Activated naive CD4-positive, alpha-beta T cell treated with anti-CD3 and anti-CD28 coated beads, Interleukin-2, amount 10 ng/mL, durations not matched to agents 7 days and 5 days (primary cell): ENCODE results near the gene GGA3.

Source experiments
- CTCF ChIA-PET: fragments of 350-600 bp; sonication (Branson Sonifier 250); formaldehyde crosslinking; loops from one replicate; lab custom pipeline; 2021; ENCODE audit warnings: antibody characterized with exemption; lab: Charles Lee
- DNase-seq: peaks from one replicate; pipeline ENCODE4 v3.0.0-alpha.2; 2020
- H3K27ac Mint-ChIP-seq: one replicate; pipeline ENCODE4 v1.8.0; 2021; ENCODE audit warnings: mild to moderate bottlenecking, moderate library complexity, mixed read lengths
- H3K27me3 Mint-ChIP-seq: one replicate; pipeline ENCODE4 v1.8.0; 2021; ENCODE audit warnings: mild to moderate bottlenecking, mixed read lengths
- H3K36me3 Mint-ChIP-seq: one replicate; pipeline ENCODE4 v1.8.0; 2021; ENCODE audit warnings: mixed read lengths
- H3K4me1 Mint-ChIP-seq: one replicate; pipeline ENCODE4 v1.8.0; 2021; ENCODE audit warnings: mixed read lengths
- H3K4me3 Mint-ChIP-seq: one replicate; pipeline ENCODE4 v1.8.0; 2021; ENCODE audit warnings: mild to moderate bottlenecking, moderate library complexity, mixed read lengths
- H3K9me3 Mint-ChIP-seq: one replicate; pipeline ENCODE4 v1.8.0; 2021; ENCODE audit warnings: mixed read lengths

Gene GGA3

GRCh38 chr17:75246404-75246803 lies 15.0 kb downstream of the GGA3 start:
- no peak overlapping the region for H3K27ac Mint-ChIP-seq
- no peak overlapping the region for H3K4me3 Mint-ChIP-seq
- CTCF ChIA-PET = interaction anchor here (0.6 kb wide), 1 partner anchor 16 kb away, joined by 5 read pairs; no protein-coding TSS in a partner anchor
- no peak for DNase-seq
- no peaks in the 10 kb centered on the region for H3K9me3 Mint-ChIP-seq
- peaks cover 43% of the 10 kb centered on the region for H3K36me3 Mint-ChIP-seq
- no peaks in the 10 kb centered on the region for H3K27me3 Mint-ChIP-seq
- H3K4me1 Mint-ChIP-seq = peaks cover 37% of the 10 kb centered on the region

GRCh38 chr17:75245011-75245410 lies 16.4 kb downstream of the GGA3 start:
- no peaks in the 10 kb centered on the region for H3K9me3 Mint-ChIP-seq
- H3K4me1 Mint-ChIP-seq = peaks cover 28% of the 10 kb centered on the region
- H3K4me3 Mint-ChIP-seq = no peak overlapping the region
- peaks cover 51% of the 10 kb centered on the region for H3K36me3 Mint-ChIP-seq
- CTCF ChIA-PET = interaction anchor here (0.6 to 1.6 kb wide), 2 partner anchors 26 to 73 kb away, joined by 3 read pairs; partner anchors contain the start of gene MIF4GD
- no peak overlapping the region for H3K27ac Mint-ChIP-seq
- no peak for DNase-seq
- no peaks in the 10 kb centered on the region for H3K27me3 Mint-ChIP-seq

- Mint-ChIP-seq H3K36me3 (peaks cover 48% of the 10 kb centered on the region), H3K27ac (peak overlapping the region; percentile 8), H3K9me3 (no peaks in the 10 kb centered on the region), H3K27me3 (no peaks in the 10 kb centered on the region), H3K4me3 (no peak overlapping the region), H3K4me1 (peaks cover 21% of the 10 kb centered on the region)
- CTCF ChIA-PET = interaction anchor here (0.7 to 1.6 kb wide), 2 partner anchors 9 to 27 kb away, joined by 3 to 4 read pairs; partner anchors contain the start of gene MIF4GD
- DNase-seq = no peak
These were observed 17.1 kb downstream of the GGA3 start for GRCh38 chr17:75244133-75244866.

GRCh38 chr17:75242461-75243042 lies 18.9 kb downstream of the GGA3 start:
- CTCF ChIA-PET = interaction anchor here (0.8 to 4.9 kb wide), 4 partner anchors 16 to 171 kb away, joined by 3 to 25 read pairs (median 3); partner anchors contain the start of genes GGA3 and MRPS7
- H3K9me3 Mint-ChIP-seq = no peaks in the 10 kb centered on the region
- peaks cover 54% of the 10 kb centered on the region for H3K36me3 Mint-ChIP-seq
- peak overlapping the region; percentile 84 for H3K27ac Mint-ChIP-seq
- H3K4me3 Mint-ChIP-seq = no peak overlapping the region
- H3K4me1 Mint-ChIP-seq = peaks cover 25% of the 10 kb centered on the region
- H3K27me3 Mint-ChIP-seq = no peaks in the 10 kb centered on the region
- no peak for DNase-seq

- CTCF ChIA-PET = interaction anchor here (0.7 to 4.9 kb wide), 5 partner anchors 10 to 172 kb away, joined by 3 to 25 read pairs (median 3); partner anchors contain the start of genes GGA3 and MRPS7
- Mint-ChIP-seq H3K4me1 (peaks cover 25% of the 10 kb centered on the region), H3K36me3 (peaks cover 60% of the 10 kb centered on the region), H3K4me3 (no peak overlapping the region), H3K9me3 (no peaks in the 10 kb centered on the region), H3K27ac (peak overlapping the region; percentile 84), H3K27me3 (no peaks in the 10 kb centered on the region)
- DNase-seq = no peak
These were observed 19.4 kb downstream of the GGA3 start for GRCh38 chr17:75241996-75242460.

GRCh38 chr17:75241502-75241901 lies 19.9 kb downstream of the GGA3 start:
- H3K9me3 Mint-ChIP-seq = no peaks in the 10 kb centered on the region
- DNase-seq = no peak
- peaks cover 60% of the 10 kb centered on the region for H3K36me3 Mint-ChIP-seq
- no peak overlapping the region for H3K4me3 Mint-ChIP-seq
- H3K27ac Mint-ChIP-seq = peak overlapping the region; percentile 54
- H3K4me1 Mint-ChIP-seq = peaks cover 25% of the 10 kb centered on the region
- H3K27me3 Mint-ChIP-seq = no peaks in the 10 kb centered on the region
- CTCF ChIA-PET = interaction anchor here (0.7 to 4.9 kb wide), 8 partner anchors 7 to 193 kb away, joined by 3 to 42 read pairs (median 7); partner anchors contain the start of genes GGA3, MRPS7 and NUP85

- no peak overlapping the region for H3K27ac Mint-ChIP-seq
- H3K4me1 Mint-ChIP-seq = peaks cover 25% of the 10 kb centered on the region
- CTCF ChIA-PET = interaction anchor here (0.5 to 4.9 kb wide), 14 partner anchors 8 to 193 kb away, joined by 3 to 42 read pairs (median 7); partner anchors contain the start of genes GGA3, MIF4GD, MRPS7 and NUP85
These were observed 20.3 kb downstream of the GGA3 start for GRCh38 chr17:75241143-75241430.

GRCh38 chr17:75240394-75241142 lies 20.8 kb downstream of the GGA3 start:
- CTCF ChIA-PET = interaction anchor here (0.5 to 4.9 kb wide), 28 partner anchors 8 to 285 kb away, joined by 3 to 42 read pairs (median 4); partner anchors contain the start of genes GGA3, GRB2, LLGL2 and MIF4GD
- H3K27me3 Mint-ChIP-seq = no peaks in the 10 kb centered on the region
- peaks cover 59% of the 10 kb centered on the region for H3K36me3 Mint-ChIP-seq
- no peak overlapping the region for H3K4me3 Mint-ChIP-seq
- DNase-seq = peak; percentile 54
- peaks cover 25% of the 10 kb centered on the region for H3K4me1 Mint-ChIP-seq
- peak overlapping the region; percentile 25 for H3K27ac Mint-ChIP-seq
- H3K9me3 Mint-ChIP-seq = no peaks in the 10 kb centered on the region

More at GRCh38 chr17:75241143-75241430, 20.3 kb downstream of the GGA3 start:
- no peaks in the 10 kb centered on the region for H3K9me3 Mint-ChIP-seq
- no peaks in the 10 kb centered on the region for H3K27me3 Mint-ChIP-seq
- H3K36me3 Mint-ChIP-seq = peaks cover 61% of the 10 kb centered on the region
- no peak for DNase-seq
- no peak overlapping the region for H3K4me3 Mint-ChIP-seq

GRCh38 chr17:75239778-75240393 lies 21.5 kb downstream of the GGA3 start:
- DNase-seq = no peak
- CTCF ChIA-PET = interaction anchor here (0.7 to 4.9 kb wide), 28 partner anchors 9 to 285 kb away, joined by 3 to 42 read pairs (median 4); partner anchors contain the start of genes GGA3, GRB2, LLGL2 and MIF4GD
- no peak overlapping the region for H3K4me3 Mint-ChIP-seq
- H3K9me3 Mint-ChIP-seq = no peaks in the 10 kb centered on the region
- H3K4me1 Mint-ChIP-seq = peaks cover 25% of the 10 kb centered on the region
- no peaks in the 10 kb centered on the region for H3K27me3 Mint-ChIP-seq
- H3K27ac Mint-ChIP-seq = peak overlapping the region; percentile 25
- H3K36me3 Mint-ChIP-seq = peaks cover 61% of the 10 kb centered on the region

- Mint-ChIP-seq H3K4me1 (peaks cover 20% of the 10 kb centered on the region), H3K36me3 (peaks cover 63% of the 10 kb centered on the region), H3K27me3 (no peaks in the 10 kb centered on the region), H3K9me3 (no peaks in the 10 kb centered on the region), H3K4me3 (no peak overlapping the region), H3K27ac (peak overlapping the region; percentile 52)
- CTCF ChIA-PET = interaction anchor here (0.7 to 4.9 kb wide), 14 partner anchors 8 to 277 kb away, joined by 3 to 42 read pairs (median 8); partner anchors contain the start of genes GGA3, GRB2, MRPS7 and NUP85
- no peak for DNase-seq
These were observed 22.2 kb downstream of the GGA3 start for GRCh38 chr17:75239214-75239613.

- CTCF ChIA-PET = interaction anchor here (0.6 to 4.9 kb wide), 13 partner anchors 10 to 370 kb away, joined by 3 to 42 read pairs (median 6); partner anchors contain the start of genes GGA3, GRB2, MRPS7 and NUP85
- peak overlapping the region; percentile 46 for H3K4me3 Mint-ChIP-seq
- H3K4me1 Mint-ChIP-seq = peaks cover 19% of the 10 kb centered on the region
- H3K27me3 Mint-ChIP-seq = no peaks in the 10 kb centered on the region
- DNase-seq = peak; percentile 72
- no peaks in the 10 kb centered on the region for H3K9me3 Mint-ChIP-seq
- peak overlapping the region; percentile 47 for H3K27ac Mint-ChIP-seq
- H3K36me3 Mint-ChIP-seq = peaks cover 60% of the 10 kb centered on the region
These were observed 22.7 kb downstream of the GGA3 start for GRCh38 chr17:75238684-75239191.

- Mint-ChIP-seq H3K4me3 (no peak overlapping the region), H3K27me3 (no peaks in the 10 kb centered on the region), H3K9me3 (no peaks in the 10 kb centered on the region), H3K36me3 (peaks cover 56% of the 10 kb centered on the region), H3K27ac (no peak overlapping the region), H3K4me1 (peaks cover 18% of the 10 kb centered on the region)
- DNase-seq = no peak
- CTCF ChIA-PET = interaction anchor here (0.6 to 4.5 kb wide), 6 partner anchors 9 to 371 kb away, joined by 4 to 42 read pairs (median 10); no protein-coding TSS in a partner anchor
These were observed 23.3 kb downstream of the GGA3 start for GRCh38 chr17:75238020-75238580.
